Liver (tissue), 9 donors: ENCODE results near the gene KCNQ5. TPM values are rescaled to one million over a fixed set of nuclear protein-coding genes. Genes with fewer than 3 reads are reported as not detected.
A peak's percentile ranks its signal among the peaks of the same experiment; 100 is the strongest.

Experiments
- DNase-seq: peaks from one replicate; pipeline ENCODE4 v3.0.0-alpha.2; 2017; ENCODE audit warnings: low spot score
- H3K27ac ChIP-seq, 2 donors: one replicate each; pipeline ENCODE4 v1.7.0; 2013; ENCODE audit warnings: inconsistent platforms in 2 of 2, low read length in 2 of 2, control low read depth in 1 of 2, low read depth in 1 of 2, mild to moderate bottlenecking in 1 of 2
- H3K27me3 ChIP-seq, 4 donors: one replicate each; pipeline versions ENCODE4 v1.6.1 to v1.7.0; 2013; ENCODE audit warnings: low read length in 3 of 4, inconsistent platforms in 1 of 4, mild to moderate bottlenecking in 1 of 4, moderate library complexity in 1 of 4; ENCODE audit not compliant: control insufficient read depth in 4 of 4, insufficient read depth in 4 of 4
- H3K36me3 ChIP-seq, 4 donors: one replicate each; pipeline versions ENCODE4 v1.6.1 to v1.7.0; 2013; ENCODE audit warnings: low read length in 3 of 4, mild to moderate bottlenecking in 3 of 4, low read depth in 1 of 4, moderate library complexity in 1 of 4; ENCODE audit not compliant: control insufficient read depth in 4 of 4, insufficient read depth in 3 of 4
- H3K4me1 ChIP-seq, 4 donors: one replicate each; pipeline versions ENCODE4 v1.6.1 to v1.7.0; 2013; ENCODE audit warnings: low read length in 3 of 4, mild to moderate bottlenecking in 3 of 4, moderate library complexity in 1 of 4; ENCODE audit not compliant: control insufficient read depth in 4 of 4, insufficient read depth in 4 of 4
- H3K4me3 ChIP-seq, 3 donors: one replicate each; pipeline versions ENCODE4 v1.6.1 to v1.7.0; 2013; ENCODE audit warnings: low read length in 3 of 3, control low read depth in 1 of 3, low read depth in 1 of 3, mild to moderate bottlenecking in 1 of 3
- H3K9ac ChIP-seq, 2 donors: one replicate each; pipeline ENCODE4 v1.7.0; 2013; ENCODE audit warnings: low read length in 2 of 2, mild to moderate bottlenecking in 2 of 2, moderate library complexity in 2 of 2, control low read depth in 1 of 2, low read depth in 1 of 2
- H3K9me3 ChIP-seq, 4 donors: one replicate each; pipeline versions ENCODE4 v1.6.1 to v1.7.0; 2013; ENCODE audit warnings: low read length in 3 of 4; ENCODE audit not compliant: control insufficient read depth in 4 of 4
- ATF3 ChIP-seq: IDR thresholded peaks from 2 replicates; pipeline ENCODE4 v1.6.1; 2016; ENCODE audit warnings: antibody characterized with exemption
- CTCF ChIP-seq: fragments of 150-350 bp; IDR thresholded peaks from 2 replicates; pipeline ENCODE4 v1.5.1; 2017; ENCODE audit warnings: improper control_type of control experiment, low read depth, low read length; ENCODE audit not compliant: missing input control
- EGR1 ChIP-seq, 2 donors: IDR thresholded peaks; 2 replicates each; pipeline ENCODE4 v1.6.1; 2016 to 2018; ENCODE audit warnings: antibody characterized with exemption in 2 of 2, low read depth in 2 of 2
- FOXA1 ChIP-seq: IDR thresholded peaks from 2 replicates; pipeline ENCODE4 v1.6.1; 2016; ENCODE audit warnings: antibody characterized with exemption
- FOXA2 ChIP-seq: IDR thresholded peaks from 2 replicates; pipeline ENCODE4 v1.6.1; 2016; ENCODE audit warnings: antibody characterized with exemption
- GABPA ChIP-seq, 2 donors: IDR thresholded peaks in 1 of 2; conservative IDR thresholded peaks in 1 of 2; 2 replicates each; pipeline ENCODE4 v1.6.1; 2016; ENCODE audit warnings: antibody characterized with exemption in 2 of 2, mild to moderate bottlenecking in 1 of 2, moderate library complexity in 1 of 2
- HNF4A ChIP-seq, 2 donors: conservative IDR thresholded peaks; 2 replicates each; pipeline ENCODE4 v1.6.1; 2016; ENCODE audit warnings: antibody characterized with exemption in 2 of 2, mild to moderate bottlenecking in 2 of 2
- JUND ChIP-seq, 2 donors: IDR thresholded peaks; 2 replicates each; pipeline ENCODE4 v1.6.1; 2016; ENCODE audit warnings: antibody characterized with exemption in 2 of 2
- MAX ChIP-seq: IDR thresholded peaks from 2 replicates; pipeline ENCODE4 v1.6.1; 2016; ENCODE audit warnings: antibody characterized with exemption
- RAD21 ChIP-seq, 2 donors: IDR thresholded peaks; 2 replicates each; pipeline ENCODE4 v1.6.1; 2016; ENCODE audit warnings: antibody characterized with exemption in 2 of 2, mild to moderate bottlenecking in 2 of 2
- RXRA ChIP-seq, 2 donors: IDR thresholded peaks; 2 replicates each; pipeline ENCODE4 v1.6.1; 2017 to 2018; ENCODE audit warnings: antibody characterized with exemption in 2 of 2, mild to moderate bottlenecking in 1 of 2
- SP1 ChIP-seq: IDR thresholded peaks from 2 replicates; pipeline ENCODE4 v1.6.1; 2018; ENCODE audit warnings: antibody characterized with exemption, mild to moderate bottlenecking
- TAF1 ChIP-seq: conservative IDR thresholded peaks from 2 replicates; pipeline ENCODE4 v1.6.1; 2016; ENCODE audit warnings: antibody characterized with exemption, mild to moderate bottlenecking
- YY1 ChIP-seq: IDR thresholded peaks from 2 replicates; pipeline ENCODE4 v1.6.1; 2016; ENCODE audit warnings: antibody characterized with exemption, mild to moderate bottlenecking
- ZBTB33 ChIP-seq: IDR thresholded peaks from 2 replicates; pipeline ENCODE4 v1.6.1; 2016; ENCODE audit warnings: antibody characterized with exemption
- WGBS: extraction: QIAGEN DNeasy Blood & Tissue Kit; methylation state at CpG from one replicate; pipeline ENCODE4 v1.1.7; 2013; 5-methylcytosine and 5-hydroxymethylcytosine counted together
- polyA plus RNA-seq, 2 donors: library from polyadenylated mRNA; stranded (reverse) in 1 of 2; unstranded in 1 of 2; fragments of 200-250 nt in 1 of 2; fragments of >200 nt in 1 of 2; fragmentation: Nextera tagmentation in 1 of 2; extraction: Ambion mirVana in 1 of 2; gene quantifications; one replicate each; pipeline versions ENCODE4 v1.2.1 to v1.2.3, GENCODE V29; 2013 to 2015
- total RNA-seq, 2 donors: library from RNA; depleted of rRNA; stranded (reverse); fragments of >200 nt; gene quantifications; one replicate each; pipeline ENCODE4 v1.2.3, GENCODE V29; 2014
- TF ChIP-seq, protein P1 (sequence below): IDR thresholded peaks from 2 replicates; pipeline ENCODE4 v1.6.1; 2016; ENCODE audit warnings: antibody characterized with exemption, mild to moderate bottlenecking
- donor health status: healthy.
- donor health status: healthy.
- donor health status: healthy.
- donor health status: healthy.
- donor health status: healthy.

Gene KCNQ5
- total and polyA plus RNA-seq, 4 donors = 0.02 to 1.1 (median 0.15) TPM

DNA sequence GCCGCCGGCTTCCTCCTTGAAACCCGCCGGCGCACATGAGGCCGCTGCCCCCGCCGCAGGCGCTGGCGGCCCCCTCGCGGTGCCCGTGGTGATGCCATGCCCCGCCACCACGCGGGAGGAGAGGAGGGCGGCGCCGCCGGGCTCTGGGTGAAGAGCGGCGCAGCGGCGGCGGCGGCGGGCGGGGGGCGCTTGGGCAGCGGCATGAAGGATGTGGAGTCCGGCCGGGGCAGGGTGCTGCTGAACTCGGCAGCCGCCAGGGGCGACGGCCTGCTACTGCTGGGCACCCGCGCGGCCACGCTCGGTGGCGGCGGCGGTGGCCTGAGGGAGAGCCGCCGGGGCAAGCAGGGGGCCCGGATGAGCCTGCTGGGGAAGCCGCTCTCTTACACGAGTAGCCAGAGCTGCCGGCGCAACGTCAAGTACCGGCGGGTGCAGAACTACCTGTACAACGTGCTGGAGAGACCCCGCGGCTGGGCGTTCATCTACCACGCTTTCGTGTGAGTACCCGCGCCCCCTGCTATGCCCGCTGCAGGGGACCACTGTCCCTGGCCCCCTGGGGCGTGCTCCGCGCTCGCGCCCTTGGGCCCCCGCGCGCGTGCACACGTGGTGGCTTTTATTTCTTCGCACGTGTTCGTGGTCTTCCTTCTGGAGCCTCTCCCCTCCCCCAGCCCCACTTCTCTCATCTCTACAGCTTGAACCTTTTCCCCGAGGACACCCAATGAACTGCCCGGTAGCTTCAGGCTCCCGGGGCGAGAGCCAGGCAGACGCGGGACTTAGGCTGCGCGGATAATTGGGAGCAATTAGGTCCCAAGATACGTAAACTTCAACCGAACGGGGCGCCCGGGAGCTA, 453 bp downstream of the KCNQ5 start:
- WGBS = 3% methylated on average over 89 of the region's 89 CpGs
- H3K36me3 ChIP-seq = no peaks in the 10 kb centered on the region
- no peak overlapping the region for H3K9ac ChIP-seq
- H3K4me1 ChIP-seq = peaks cover 7 to 35% (median 23%) of the 10 kb centered on the region in 4 donors
- peak overlapping the region in 2 of 3 donors; percentile 5 to 56 for H3K4me3 ChIP-seq
- H3K27me3 ChIP-seq = peaks cover 0 to 7% (median 2%) of the 10 kb centered on the region in 4 donors
- DNase-seq = no peak
- no peaks in the 10 kb centered on the region for H3K9me3 ChIP-seq
- H3K27ac ChIP-seq = no peak overlapping the region
- no peak for TF ChIP-seq FOXA2
- no peak for TF ChIP-seq MAX
- no peak for TF ChIP-seq SP1
- TF ChIP-seq, protein P1, sequence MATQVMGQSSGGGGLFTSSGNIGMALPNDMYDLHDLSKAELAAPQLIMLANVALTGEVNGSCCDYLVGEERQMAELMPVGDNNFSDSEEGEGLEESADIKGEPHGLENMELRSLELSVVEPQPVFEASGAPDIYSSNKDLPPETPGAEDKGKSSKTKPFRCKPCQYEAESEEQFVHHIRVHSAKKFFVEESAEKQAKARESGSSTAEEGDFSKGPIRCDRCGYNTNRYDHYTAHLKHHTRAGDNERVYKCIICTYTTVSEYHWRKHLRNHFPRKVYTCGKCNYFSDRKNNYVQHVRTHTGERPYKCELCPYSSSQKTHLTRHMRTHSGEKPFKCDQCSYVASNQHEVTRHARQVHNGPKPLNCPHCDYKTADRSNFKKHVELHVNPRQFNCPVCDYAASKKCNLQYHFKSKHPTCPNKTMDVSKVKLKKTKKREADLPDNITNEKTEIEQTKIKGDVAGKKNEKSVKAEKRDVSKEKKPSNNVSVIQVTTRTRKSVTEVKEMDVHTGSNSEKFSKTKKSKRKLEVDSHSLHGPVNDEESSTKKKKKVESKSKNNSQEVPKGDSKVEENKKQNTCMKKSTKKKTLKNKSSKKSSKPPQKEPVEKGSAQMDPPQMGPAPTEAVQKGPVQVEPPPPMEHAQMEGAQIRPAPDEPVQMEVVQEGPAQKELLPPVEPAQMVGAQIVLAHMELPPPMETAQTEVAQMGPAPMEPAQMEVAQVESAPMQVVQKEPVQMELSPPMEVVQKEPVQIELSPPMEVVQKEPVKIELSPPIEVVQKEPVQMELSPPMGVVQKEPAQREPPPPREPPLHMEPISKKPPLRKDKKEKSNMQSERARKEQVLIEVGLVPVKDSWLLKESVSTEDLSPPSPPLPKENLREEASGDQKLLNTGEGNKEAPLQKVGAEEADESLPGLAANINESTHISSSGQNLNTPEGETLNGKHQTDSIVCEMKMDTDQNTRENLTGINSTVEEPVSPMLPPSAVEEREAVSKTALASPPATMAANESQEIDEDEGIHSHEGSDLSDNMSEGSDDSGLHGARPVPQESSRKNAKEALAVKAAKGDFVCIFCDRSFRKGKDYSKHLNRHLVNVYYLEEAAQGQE = no peak
- no peak for TF ChIP-seq HNF4A (conservative IDR thresholded peaks at IDR 0.05)
- no peak for TF ChIP-seq ZBTB33
- TF ChIP-seq RXRA (IDR thresholded peaks at IDR 0.05) = no peak
- TF ChIP-seq FOXA1 = no peak
- TF ChIP-seq GABPA (IDR thresholded peaks at IDR 0.05 in 1 of 2, conservative IDR thresholded peaks at IDR 0.05 in 1 of 2) = no peak
- no peak for TF ChIP-seq YY1

- H3K4me3 ChIP-seq = no peak overlapping the region
- 29% methylated on average over 5 of the region's 5 CpGs for WGBS
- peaks cover 0 to 7% (median 2%) of the 10 kb centered on the region in 4 donors for H3K27me3 ChIP-seq
- TF ChIP-seq JUND (IDR thresholded peaks at IDR 0.05) (no peak), FOXA2 (no peak), CTCF (no peak), EGR1 (IDR thresholded peaks at IDR 0.05; ENCODE audit: low read depth in 2 of 2) (no peak), RAD21 (IDR thresholded peaks at IDR 0.05) (no peak), FOXA1 (no peak), SP1 (no peak), GABPA (IDR thresholded peaks at IDR 0.05 in 1 of 2, conservative IDR thresholded peaks at IDR 0.05 in 1 of 2) (no peak), ATF3 (no peak), TAF1 (no peak)
- H3K36me3 ChIP-seq = no peaks in the 10 kb centered on the region
- no peak overlapping the region for H3K27ac ChIP-seq
- no peak for DNase-seq
- H3K9me3 ChIP-seq = no peaks in the 10 kb centered on the region
- H3K9ac ChIP-seq = no peak overlapping the region
- peaks cover 7 to 35% (median 23%) of the 10 kb centered on the region in 4 donors for H3K4me1 ChIP-seq
Measured at GRCh38 chr6:72623808-72624207, 1.9 kb downstream of the KCNQ5 start.
